Erythroblast (primary cell): ENCODE measurements around the gene TPO.

Source experiments
- GATA1 ChIP-seq: IDR thresholded peaks from 2 replicates; pipeline ENCODE4 v1.6.1; 2011; ENCODE audit warnings: low read depth, mild to moderate bottlenecking, control low read depth, low read length, moderate library complexity
- POLR2A ChIP-seq: IDR thresholded peaks from 2 replicates; pipeline ENCODE4 v1.6.1; 2011; ENCODE audit warnings: mild to moderate bottlenecking, low read length

DNA sequence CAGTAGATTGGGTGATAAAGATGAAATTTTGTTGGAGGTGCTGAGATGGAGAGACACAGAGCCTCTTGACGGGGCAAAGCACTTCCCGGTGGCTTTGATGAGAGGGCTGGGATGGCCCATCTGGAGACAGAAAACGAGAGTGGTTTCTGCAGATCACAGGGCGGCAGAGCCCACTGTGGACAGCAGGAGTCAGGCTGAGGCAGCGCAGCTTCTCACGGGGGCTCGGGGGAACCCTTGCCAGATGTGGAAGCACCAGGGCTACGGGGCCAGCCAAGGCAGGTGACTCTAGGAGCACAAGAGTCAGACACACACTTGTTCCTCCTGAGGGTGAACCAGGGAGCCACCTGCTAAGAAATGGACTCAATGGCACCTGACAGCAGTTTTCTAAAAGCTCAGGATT is 78.5 kb downstream of the TPO start:
- TF ChIP-seq POLR2A, result no peak
- no peak for TF ChIP-seq GATA1
